GM12865 (cell line): ENCODE data around the gene SCGB2B2.

ENCODE experiments used
- DNase-seq: peaks from one replicate; pipeline ENCODE4 v3.0.0; 2010; ENCODE audit warnings: low read depth
- H3K4me3 ChIP-seq: 2 replicates; pipeline ENCODE4 v1.5.1; 2011; ENCODE audit warnings: mild to moderate bottlenecking, low read depth, low read length, control low read depth
- CTCF ChIP-seq: IDR thresholded peaks from 2 replicates; pipeline ENCODE4 v1.5.1; 2011; ENCODE audit warnings: low read length, control low read depth, low read depth, inconsistent platforms; ENCODE audit not compliant: insufficient read depth; ENCODE audit errors: missing control alignments

SCGB2B2 gene

DNA sequence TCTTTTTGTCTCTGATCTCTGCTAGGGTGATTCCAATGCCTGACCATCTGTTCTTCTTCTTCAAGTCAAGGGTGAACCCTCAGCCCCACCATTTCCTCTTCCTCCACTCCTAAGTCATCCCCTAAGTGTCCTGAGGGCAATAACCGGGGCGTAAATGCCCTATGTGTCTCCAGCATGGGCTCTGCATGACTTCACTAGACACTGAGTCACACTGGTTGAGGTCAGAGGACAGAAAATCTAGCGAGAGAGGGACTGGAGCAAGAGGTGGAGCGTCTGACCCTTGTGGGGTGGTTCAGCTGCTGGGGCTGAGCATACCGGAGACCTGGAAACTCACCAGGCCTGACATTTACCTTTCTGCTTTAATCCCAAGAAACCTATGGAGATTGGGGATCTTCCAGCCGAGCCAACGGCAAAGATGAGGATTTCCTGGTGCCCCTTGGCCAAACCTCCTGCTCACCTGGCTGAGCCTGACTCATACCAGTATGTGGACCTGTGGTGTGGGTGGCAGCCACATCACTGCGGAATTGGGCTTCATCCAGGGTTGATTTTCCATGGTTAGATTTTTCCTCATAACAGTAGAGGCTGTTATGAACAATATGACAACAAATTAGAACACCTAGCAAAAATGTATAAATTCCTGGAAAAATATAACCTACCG, 26.9 kb downstream of the SCGB2B2 start:
- no peak overlapping the region for H3K4me3 ChIP-seq
- no peak for DNase-seq

GRCh38 chr19:34645551-34645950, 31.4 kb downstream of the SCGB2B2 start:
- no peak overlapping the region for H3K4me3 ChIP-seq
- DNase-seq = no peak
- TF ChIP-seq CTCF = no peak

More for the DNA sequence above, 26.9 kb downstream of the SCGB2B2 start:
- TF ChIP-seq CTCF = no peak

DNA sequence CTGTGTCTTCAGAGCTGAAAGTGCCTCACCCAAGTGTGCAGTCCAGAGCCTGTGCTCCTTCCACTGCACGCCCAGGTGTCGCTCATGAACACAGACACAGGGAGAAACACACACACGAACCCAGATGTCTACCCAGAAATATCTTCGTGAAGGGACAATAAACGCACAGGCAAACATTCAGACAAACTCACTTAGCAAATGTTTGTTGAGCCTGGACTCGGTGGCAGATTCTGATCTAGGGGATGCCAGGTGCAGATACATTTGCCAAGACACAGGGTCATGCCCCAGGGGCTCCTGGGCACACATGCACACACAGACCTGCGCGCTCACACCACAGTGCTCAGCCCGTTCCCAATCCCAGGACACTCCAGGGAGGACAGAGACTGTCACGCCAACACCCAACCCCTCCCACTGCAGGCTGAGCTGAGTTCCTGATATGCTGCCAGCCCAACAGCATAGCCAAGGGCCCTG, 31.9 kb downstream of the SCGB2B2 start:
- no peak for DNase-seq
- TF ChIP-seq CTCF = no peak
- no peak overlapping the region for H3K4me3 ChIP-seq

GRCh38 chr19:34642241-34642640, 34.7 kb downstream of the SCGB2B2 start:
- DNase-seq = no peak
- no peak for TF ChIP-seq CTCF
- no peak overlapping the region for H3K4me3 ChIP-seq

DNA sequence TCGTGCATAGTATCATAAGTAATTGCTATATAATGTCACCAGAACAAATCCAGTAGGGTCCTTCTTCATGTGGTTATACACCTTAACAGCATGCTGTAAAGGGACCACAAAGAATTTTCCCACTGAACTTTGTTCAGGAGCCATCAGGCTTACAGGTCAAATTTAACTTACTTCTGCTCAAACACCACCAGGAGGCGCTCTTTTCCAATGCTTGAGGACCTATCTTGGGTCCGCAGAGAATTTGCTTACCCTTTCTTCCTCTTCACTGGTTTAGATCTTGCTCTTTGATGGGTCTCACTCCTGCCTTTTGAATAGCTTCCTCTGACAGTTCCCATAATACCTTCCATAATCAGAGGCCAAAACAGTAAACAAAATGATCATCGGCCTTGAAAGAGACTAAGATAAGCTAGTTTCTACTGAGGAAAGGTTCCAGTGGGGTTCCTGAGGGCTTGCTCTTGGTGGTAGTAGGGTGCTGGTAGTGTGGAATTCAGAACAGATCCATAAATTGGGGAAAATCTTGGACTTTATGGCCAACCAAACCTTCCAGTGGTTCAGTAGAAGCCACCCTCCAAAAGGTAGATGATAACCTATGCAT, 37.4 kb downstream of the SCGB2B2 start:
- no peak overlapping the region for H3K4me3 ChIP-seq
- peak; percentile 74 for DNase-seq
- TF ChIP-seq CTCF = peak; percentile 73

- H3K4me3 ChIP-seq = no peak overlapping the region
- TF ChIP-seq CTCF = no peak
- DNase-seq = no peak
Measured at GRCh38 chr19:34633802-34634201, 43.2 kb downstream of the SCGB2B2 start.
